H9 (cell line): ENCODE results near the gene NTSR2. TPM values are rescaled to one million over a fixed set of nuclear protein-coding genes. Genes with fewer than 3 reads are reported as not detected.

ENCODE experiments used
- DNase-seq: peaks from one replicate; pipeline ENCODE4 v3.0.0-alpha.2; 2017
- H2AFZ ChIP-seq: one replicate; pipeline ENCODE4 v1.6.1; 2013; ENCODE audit warnings: mild to moderate bottlenecking, low read length, control low read depth, moderate library complexity
- H2AK5ac ChIP-seq: 2 replicates; pipeline ENCODE4 v1.6.1; 2013; ENCODE audit warnings: low read length, control low read depth, mixed read lengths; ENCODE audit not compliant: insufficient read length
- H2BK120ac ChIP-seq: one replicate; pipeline ENCODE4 v1.6.1; 2013; ENCODE audit warnings: low read depth, mild to moderate bottlenecking, low read length, control low read depth, inconsistent platforms; ENCODE audit not compliant: poor library complexity, severe bottlenecking
- H2BK12ac ChIP-seq: 2 replicates; pipeline ENCODE4 v1.6.1; 2013; ENCODE audit warnings: low read length, control low read depth, mixed read lengths, low read depth; ENCODE audit not compliant: insufficient read length
- H2BK15ac ChIP-seq: 2 replicates; pipeline ENCODE4 v1.6.1; 2013; ENCODE audit warnings: low read depth, low read length, control low read depth
- H2BK20ac ChIP-seq: one replicate; pipeline ENCODE4 v1.6.1; 2013; ENCODE audit warnings: low read depth, mild to moderate bottlenecking, low read length, control low read depth, inconsistent platforms; ENCODE audit not compliant: poor library complexity, severe bottlenecking
- H2BK5ac ChIP-seq: 2 replicates; pipeline ENCODE4 v1.6.1; 2013; ENCODE audit warnings: low read length, control low read depth, mixed read lengths; ENCODE audit not compliant: insufficient read length
- H3K14ac ChIP-seq: 2 replicates; pipeline ENCODE4 v1.6.1; 2013; ENCODE audit warnings: low read length, control low read depth; ENCODE audit not compliant: insufficient read depth
- H3K18ac ChIP-seq: 2 replicates; pipeline ENCODE4 v1.6.1; 2013; ENCODE audit warnings: low read depth, mild to moderate bottlenecking, mixed read lengths, low read length, control low read depth; ENCODE audit not compliant: insufficient read length
- H3K23ac ChIP-seq: 2 replicates; pipeline ENCODE4 v1.6.1; 2013; ENCODE audit warnings: low read length, control low read depth, mixed read lengths, low read depth; ENCODE audit not compliant: insufficient read length
- H3K23me2 ChIP-seq: 2 replicates; pipeline ENCODE4 v1.6.1; 2013; ENCODE audit warnings: low read depth, mild to moderate bottlenecking, mixed read lengths, low read length, control low read depth; ENCODE audit not compliant: insufficient read length, poor library complexity, severe bottlenecking
- H3K27ac ChIP-seq: 2 replicates; pipeline ENCODE4 v1.5.1; 2013; ENCODE audit warnings: low read length, control low read depth, mixed read lengths, low read depth; ENCODE audit not compliant: insufficient read length
- H3K27me3 ChIP-seq: 2 replicates; pipeline ENCODE4 v1.6.1; 2013; ENCODE audit warnings: low read length, control low read depth, inconsistent platforms; ENCODE audit not compliant: insufficient read depth
- H3K4ac ChIP-seq: 2 replicates; pipeline ENCODE4 v1.6.1; 2013; ENCODE audit warnings: low read depth, mild to moderate bottlenecking, control low read depth, inconsistent platforms, low read length, moderate library complexity
- H3K4me1 ChIP-seq: 2 replicates; pipeline ENCODE4 v1.6.1; 2013; ENCODE audit warnings: low read length, control low read depth, inconsistent platforms; ENCODE audit not compliant: insufficient read depth
- H3K4me2 ChIP-seq: 2 replicates; pipeline ENCODE4 v1.6.1; 2013; ENCODE audit warnings: low read length, control low read depth, mixed read lengths; ENCODE audit not compliant: insufficient read length, insufficient read depth
- H3K56ac ChIP-seq: 2 replicates; pipeline ENCODE4 v1.6.1; 2013; ENCODE audit warnings: low read depth, mild to moderate bottlenecking, mixed read lengths, low read length, control low read depth; ENCODE audit not compliant: insufficient read length
- H3K79me1 ChIP-seq: 2 replicates; pipeline ENCODE4 v1.6.1; 2013; ENCODE audit warnings: low read depth, mild to moderate bottlenecking, moderate library complexity, low read length, control low read depth, inconsistent platforms; ENCODE audit not compliant: insufficient read depth, poor library complexity, severe bottlenecking
- H3K79me2 ChIP-seq: 2 replicates; pipeline ENCODE4 v1.6.1; 2013; ENCODE audit warnings: low read length, control low read depth, inconsistent platforms; ENCODE audit not compliant: insufficient read depth
- H3K9ac ChIP-seq: 2 replicates; pipeline ENCODE4 v1.6.1; 2013; ENCODE audit warnings: low read length, control low read depth, mixed read lengths; ENCODE audit not compliant: insufficient read length; ENCODE audit errors: extremely low read depth
- H3K9me3 ChIP-seq: one replicate; pipeline ENCODE4 v1.6.1; 2013; ENCODE audit warnings: low read depth, low read length, inconsistent platforms; ENCODE audit not compliant: control insufficient read depth
- H3T11ph ChIP-seq: one replicate; pipeline ENCODE4 v1.6.1; 2013; ENCODE audit warnings: mild to moderate bottlenecking, low read length, control low read depth, inconsistent platforms
- H4K20me1 ChIP-seq: one replicate; pipeline ENCODE4 v1.6.1; 2013; ENCODE audit not compliant: control insufficient read depth, insufficient read length, insufficient read depth
- H4K5ac ChIP-seq: 2 replicates; pipeline ENCODE4 v1.6.1; 2013; ENCODE audit warnings: low read depth, mild to moderate bottlenecking, mixed read lengths, low read length, control low read depth; ENCODE audit not compliant: insufficient read length
- H4K8ac ChIP-seq: replicated peaks from 2 replicates; pipeline ENCODE4 v1.6.1; 2013; ENCODE audit warnings: low read length, control low read depth, mixed read lengths, low read depth; ENCODE audit not compliant: insufficient read length
- H4K91ac ChIP-seq: 2 replicates; pipeline ENCODE4 v1.6.1; 2013; ENCODE audit warnings: low read depth, mild to moderate bottlenecking, moderate library complexity, mixed read lengths, low read length, control low read depth; ENCODE audit not compliant: insufficient read length
- H3K27ac Mint-ChIP-seq, 3 experiments: 2 replicates in 2 of 3; 3 replicates in 1 of 3; pipeline ENCODE4 v1.8.0; 2020 to 2021; ENCODE audit warnings: mixed read lengths in 3 of 3, mild to moderate bottlenecking in 1 of 3, moderate library complexity in 1 of 3
- H3K27me3 Mint-ChIP-seq: 2 replicates; pipeline ENCODE4 v1.8.0; 2021; ENCODE audit warnings: low read depth, mild to moderate bottlenecking, moderate library complexity, mixed read lengths
- H3K36me3 Mint-ChIP-seq, 3 experiments: 2 replicates in 2 of 3; 3 replicates in 1 of 3; pipeline ENCODE4 v1.8.0; 2020 to 2021; ENCODE audit warnings: low read depth in 3 of 3, mixed read lengths in 3 of 3; ENCODE audit not compliant: insufficient read depth in 1 of 3
- H3K4me1 Mint-ChIP-seq, 2 experiments: 2 replicates each; pipeline ENCODE4 v1.8.0; 2020; ENCODE audit warnings: mixed read lengths in 2 of 2
- H3K4me3 Mint-ChIP-seq, 2 experiments: 2 replicates in 1 of 2; 3 replicates in 1 of 2; pipeline ENCODE4 v1.8.0; 2020 to 2021; ENCODE audit warnings: mild to moderate bottlenecking in 2 of 2, mixed read lengths in 2 of 2, moderate library complexity in 1 of 2
- H3K9me3 Mint-ChIP-seq, 2 experiments: 2 replicates in 1 of 2; 3 replicates in 1 of 2; pipeline ENCODE4 v1.8.0; 2020; ENCODE audit warnings: mild to moderate bottlenecking in 2 of 2, mixed read lengths in 2 of 2, moderate library complexity in 1 of 2
- WGBS: extraction: QIAGEN DNeasy Blood & Tissue Kit; methylation state at CpG from one replicate; pipeline ENCODE4 v1.1.7; 2013; ENCODE audit warnings: missing lambda C conversion rate, low lambda C conversion rate, mixed read lengths; ENCODE audit not compliant: insufficient read length; ENCODE audit errors: extremely low coverage; 5-methylcytosine and 5-hydroxymethylcytosine counted together
- total RNA-seq: library from RNA; stranded (reverse); gene quantifications from 2 replicates; pipeline ENCODE4 v1.2.1, GENCODE V29; 2021
- TF ChIP-seq, protein P1 (sequence below): fragments of 200-600 bp; sonication (generic); conservative IDR thresholded peaks from 3 replicates; pipeline ENCODE4 v1.8.0; 2021; ENCODE audit warnings: antibody characterized with exemption, mild to moderate bottlenecking

Gene NTSR2
- total RNA-seq, 1 experiment from 2014 or later, result not detected

GRCh38 chr2:11652553-11652952, 17.4 kb downstream of the NTSR2 start:
- Histone ChIP-seq H3K27me3 (no peaks in the 10 kb centered on the region), H3K56ac (no peak overlapping the region), H2BK20ac (no peak overlapping the region), H3K79me1 (no peaks in the 10 kb centered on the region), H2AK5ac (no peak overlapping the region), H3K4me1 (no peaks in the 10 kb centered on the region), H4K5ac (no peak overlapping the region), H3K4ac (no peak overlapping the region), H3K18ac (no peak overlapping the region), H3K23me2 (no peaks in the 10 kb centered on the region), H3K9ac (no peak overlapping the region), H3K79me2 (no peaks in the 10 kb centered on the region), H4K91ac (no peak overlapping the region), H2BK12ac (no peak overlapping the region), H2BK5ac (no peak overlapping the region), H3K9me3 (no peaks in the 10 kb centered on the region), H2BK120ac (no peak overlapping the region), H2BK15ac (no peak overlapping the region), H3K23ac (no peak overlapping the region), H3K14ac (no peak overlapping the region), H3T11ph (no peak overlapping the region), H3K4me2 (no peak overlapping the region), H2AFZ (no peak overlapping the region), H4K8ac (no peak overlapping the region), H4K20me1 (no peaks in the 10 kb centered on the region), H3K27ac (no peak overlapping the region)
- Mint-ChIP-seq H3K4me3 (no peak overlapping the region), H3K36me3 (no peaks in the 10 kb centered on the region), H3K27ac (no peak overlapping the region; a peak in 1 of 7 replicates), H3K4me1 (no peaks in the 10 kb centered on the region), H3K27me3 (peaks cover 1% of the 10 kb centered on the region; the same call in 1 of the 2 replicates), H3K9me3 (no peaks in the 10 kb centered on the region)
- WGBS, result no CpG with 5 or more reads among the region's 3 CpGs
- TF ChIP-seq, protein P1, sequence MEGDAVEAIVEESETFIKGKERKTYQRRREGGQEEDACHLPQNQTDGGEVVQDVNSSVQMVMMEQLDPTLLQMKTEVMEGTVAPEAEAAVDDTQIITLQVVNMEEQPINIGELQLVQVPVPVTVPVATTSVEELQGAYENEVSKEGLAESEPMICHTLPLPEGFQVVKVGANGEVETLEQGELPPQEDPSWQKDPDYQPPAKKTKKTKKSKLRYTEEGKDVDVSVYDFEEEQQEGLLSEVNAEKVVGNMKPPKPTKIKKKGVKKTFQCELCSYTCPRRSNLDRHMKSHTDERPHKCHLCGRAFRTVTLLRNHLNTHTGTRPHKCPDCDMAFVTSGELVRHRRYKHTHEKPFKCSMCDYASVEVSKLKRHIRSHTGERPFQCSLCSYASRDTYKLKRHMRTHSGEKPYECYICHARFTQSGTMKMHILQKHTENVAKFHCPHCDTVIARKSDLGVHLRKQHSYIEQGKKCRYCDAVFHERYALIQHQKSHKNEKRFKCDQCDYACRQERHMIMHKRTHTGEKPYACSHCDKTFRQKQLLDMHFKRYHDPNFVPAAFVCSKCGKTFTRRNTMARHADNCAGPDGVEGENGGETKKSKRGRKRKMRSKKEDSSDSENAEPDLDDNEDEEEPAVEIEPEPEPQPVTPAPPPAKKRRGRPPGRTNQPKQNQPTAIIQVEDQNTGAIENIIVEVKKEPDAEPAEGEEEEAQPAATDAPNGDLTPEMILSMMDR, result no peak
- no peak for DNase-seq
